AG09309 (cell line): ENCODE data around the gene APLP1.

Experiments used
- DNase-seq: peaks from one replicate; pipeline ENCODE4 v3.0.0-alpha.2; 2010; ENCODE audit warnings: low read depth
- H3K4me3 ChIP-seq: 2 replicates; pipeline ENCODE4 v1.5.1; 2011; ENCODE audit warnings: mild to moderate bottlenecking, low read depth, low read length, moderate library complexity; ENCODE audit not compliant: control insufficient read depth
- CTCF ChIP-seq: IDR thresholded peaks from 2 replicates; pipeline ENCODE4 v1.5.1; 2011; ENCODE audit warnings: mild to moderate bottlenecking, low read depth, low read length, inconsistent platforms; ENCODE audit not compliant: insufficient read depth, control insufficient read depth; ENCODE audit errors: missing control alignments

The APLP1 gene

DNA sequence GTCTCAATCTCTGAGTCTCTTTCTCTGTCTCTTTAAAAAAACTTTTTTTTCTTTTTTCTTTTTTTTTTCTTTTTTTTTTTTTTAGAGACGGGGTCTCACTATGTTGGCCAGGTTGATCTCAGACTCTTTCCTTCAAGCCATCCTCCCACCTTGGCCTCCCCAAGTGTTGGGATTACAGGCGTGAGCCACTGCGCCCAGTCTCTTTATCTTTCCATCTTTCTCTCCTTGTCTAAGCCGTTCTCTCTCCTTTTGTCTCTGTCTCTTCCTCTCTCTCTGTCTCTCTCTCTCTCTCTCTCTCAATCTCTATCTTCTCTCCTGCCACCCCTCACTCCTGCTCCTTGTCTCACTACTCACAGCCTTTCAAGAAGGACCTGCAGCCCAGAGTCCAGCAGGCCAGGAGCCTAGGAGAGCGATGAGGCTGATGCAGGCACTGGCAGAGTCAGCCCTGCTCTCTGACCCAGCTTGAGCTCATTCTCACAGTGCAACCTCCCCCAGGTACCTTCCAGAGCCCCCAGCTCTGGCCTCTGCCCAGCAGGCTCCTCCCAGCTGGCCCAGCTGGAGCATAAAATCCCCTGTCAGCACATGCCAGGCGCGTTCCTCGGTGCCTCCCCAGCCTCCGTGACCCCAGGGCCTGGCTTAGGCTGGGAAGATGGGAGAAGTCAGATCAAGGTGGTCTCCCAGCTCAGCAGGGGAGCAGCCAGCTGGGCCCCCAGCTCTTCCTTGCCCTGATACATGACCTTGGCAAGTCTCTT is 16.2 kb upstream of the APLP1 start, which contains the start of gene NPHS1:
Gene NPHS1, minus strand, starts transcription at position 476 of the 752 bp plus-strand sequence. CDS start 667 bp downstream, outside the sequence.
- TF ChIP-seq CTCF, result no peak
- H3K4me3 ChIP-seq, result no peak within 1 kb of the TSS
- DNase-seq, result no peak

DNA sequence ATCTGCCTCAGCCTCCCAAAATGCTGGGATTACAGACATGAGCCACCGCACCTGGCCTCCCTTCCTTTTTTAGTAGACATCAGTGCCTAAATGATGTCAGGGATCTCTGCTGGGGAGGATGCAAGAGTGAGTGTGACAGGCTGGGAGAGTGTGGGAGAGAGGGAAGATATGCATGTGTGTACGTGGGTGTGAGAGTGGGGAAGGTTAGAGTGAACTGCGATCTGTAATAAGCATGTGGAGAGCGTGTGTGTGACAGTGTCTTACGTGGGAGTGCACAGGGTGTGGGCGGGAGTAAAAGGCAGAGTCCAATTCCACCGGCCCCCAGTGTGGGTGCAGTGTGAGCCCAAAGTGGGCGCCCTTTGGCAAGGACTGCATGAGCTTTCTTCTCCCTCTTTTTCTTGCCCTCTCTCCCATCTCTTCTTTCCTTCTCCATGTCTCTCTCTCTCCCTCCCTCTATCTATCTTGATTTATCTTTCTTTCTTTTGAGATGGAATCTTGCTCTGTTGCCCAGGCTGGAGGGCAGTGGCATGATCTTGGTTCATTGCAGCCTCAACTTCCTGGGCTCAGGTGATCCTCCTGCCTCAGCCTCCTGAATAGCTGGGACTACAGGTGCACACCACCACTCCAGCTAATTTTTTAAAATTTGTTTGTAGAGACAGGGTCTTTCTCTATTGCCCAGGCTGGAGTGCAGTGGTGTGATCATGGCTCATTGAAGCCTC is 15.2 kb upstream of the APLP1 start:
- no peak for TF ChIP-seq CTCF
- DNase-seq, result no peak
- H3K4me3 ChIP-seq, result no peak overlapping the region

- no peak for DNase-seq
- no peak for TF ChIP-seq CTCF
- peak within 1 kb of the TSS; percentile 42 for H3K4me3 ChIP-seq
Observed at GRCh38 chr19:35856546-35857149, 11.7 kb upstream of the APLP1 start, which contains the start of gene KIRREL2. Gene KIRREL2 (plus strand): TSS chr19:35856911. CDS start chr19:35857120, 209 bp downstream.

DNA sequence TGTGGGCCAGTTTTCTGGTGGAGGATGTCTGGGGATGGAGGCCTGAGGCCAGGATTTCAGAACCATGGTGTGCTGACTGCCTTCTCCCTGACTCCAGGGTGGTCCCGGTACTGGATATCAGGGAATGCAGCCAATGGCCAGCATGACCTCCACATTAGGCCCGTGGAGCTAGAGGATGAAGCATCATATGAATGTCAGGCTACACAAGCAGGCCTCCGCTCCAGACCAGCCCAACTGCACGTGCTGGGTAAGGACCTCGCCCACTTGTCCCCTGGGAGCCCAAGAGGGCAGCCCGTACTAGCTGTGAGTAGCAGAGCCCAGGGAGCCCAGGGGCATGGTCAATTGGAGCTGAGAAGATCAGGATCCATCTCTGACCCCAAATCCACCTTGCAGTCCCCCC is 10.1 kb upstream of the APLP1 start:
- TF ChIP-seq CTCF, result no peak
- no peak overlapping the region for H3K4me3 ChIP-seq
- DNase-seq, result no peak

GRCh38 chr19:35859414-35859813 is 9.0 kb upstream of the APLP1 start:
- TF ChIP-seq CTCF, result no peak
- no peak for DNase-seq
- H3K4me3 ChIP-seq, result no peak overlapping the region

DNA sequence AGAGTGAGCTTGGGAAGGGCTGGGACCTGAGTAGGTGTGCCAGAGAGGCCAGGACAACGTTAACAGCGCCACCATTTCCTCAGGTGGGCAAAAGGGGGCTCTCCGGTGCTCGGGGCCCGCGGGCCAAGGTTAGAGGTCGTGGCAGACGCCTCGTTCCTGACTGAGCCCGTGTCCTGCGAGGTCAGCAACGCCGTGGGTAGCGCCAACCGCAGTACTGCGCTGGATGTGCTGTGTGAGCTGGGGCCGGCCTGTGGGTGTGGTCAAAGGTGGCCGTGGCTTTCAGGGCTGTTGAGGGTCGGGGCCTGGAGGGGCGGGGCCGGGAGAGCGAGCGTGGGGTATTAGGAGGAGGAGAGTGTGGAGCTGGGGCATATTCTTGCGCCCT is 7.9 kb upstream of the APLP1 start:
- no peak for TF ChIP-seq CTCF

More for the DNA sequence above, 7.9 kb upstream of the APLP1 start:
- H3K4me3 ChIP-seq, result no peak overlapping the region
- DNase-seq, result no peak
